A172 (cell line): Measurements from ENCODE around the gene SYNJ2. TPM values are rescaled to one million over a fixed set of nuclear protein-coding genes. Genes with fewer than 3 reads are reported as not detected.

ENCODE experiments used
- DNase-seq: peaks from one replicate; pipeline ENCODE4 v3.0.0-alpha.2; 2015; ENCODE audit warnings: low spot score
- total RNA-seq: library from RNA; depleted of rRNA; stranded (reverse); fragments of >200 nt; shearing (Covaris generic); gene quantifications from 2 replicates; pipeline ENCODE4 v1.2.3, GENCODE V29; 2014; rRNA removed

The SYNJ2 gene
- total RNA-seq, 1 experiment from 2014 or later = 53.7 TPM

GRCh38 chr6:158121335-158121734, 139.7 kb downstream of the SYNJ2 start:
- no peak for DNase-seq

- no peak for DNase-seq
Observed at GRCh38 chr6:158122048-158122447, 140.4 kb downstream of the SYNJ2 start.

GRCh38 chr6:158124288-158124687, 142.6 kb downstream of the SYNJ2 start:
- DNase-seq = no peak

- no peak for DNase-seq
Observed at GRCh38 chr6:158125271-158125670, 143.6 kb downstream of the SYNJ2 start.

- peak; percentile 18 for DNase-seq
Observed at GRCh38 chr6:158131926-158132325, 150.3 kb downstream of the SYNJ2 start.

- DNase-seq = no peak
Observed at GRCh38 chr6:158142789-158143188, 161.1 kb downstream of the SYNJ2 start.

GRCh38 chr6:158143700-158144099, 162.0 kb downstream of the SYNJ2 start:
- no peak for DNase-seq

Other genes with a start within 250 kb of the SYNJ2 start
- 22.5 and 24.5 TPM in 2 replicates for gene SNX9, start 158.6 kb upstream of the SYNJ2 start, total RNA-seq
- gene SERAC1, start 186.4 kb downstream of the SYNJ2 start, total RNA-seq = 10.2 and 11.0 TPM in 2 replicates
- gene GTF2H5, start 186.5 kb downstream of the SYNJ2 start, total RNA-seq = 8.5 and 14.9 TPM in 2 replicates